ENCODE measurements around the gene MYZAP. TPM values are rescaled to one million over a fixed set of nuclear protein-coding genes. Genes with fewer than 3 reads are reported as not detected.

Gene MYZAP
- polyA plus RNA-seq, 1 experiment = not detected

- H3K4me3 ChIP-seq (ENCODE audit: low read depth, low read length) = no peak overlapping the region
- POLR2A ChIA-PET = no interaction called here
- CTCF ChIA-PET = no interaction called here
- no peak overlapping the region for H3K27ac ChIP-seq (ENCODE audit: low read depth, low read length)
- H3K9me3 ChIP-seq (ENCODE audit: control insufficient read depth, insufficient read depth, low read length) = no peaks in the 10 kb centered on the region
- DNase-seq (ENCODE audit: low read depth, low spot score) = no peak
- H3K27me3 ChIP-seq (ENCODE audit: control insufficient read depth, insufficient read depth, low read length) = no peaks in the 10 kb centered on the region
- no peak for TF ChIP-seq CTCF (IDR thresholded peaks at IDR 0.05; ENCODE audit: low read depth, low read length)
These were observed 92.9 kb downstream of the MYZAP start for GRCh38 chr15:57684491-57685151.

- Histone ChIP-seq H3K4me3 (ENCODE audit: low read depth, low read length) (no peak overlapping the region), H3K9me3 (ENCODE audit: control insufficient read depth, insufficient read depth, low read length) (no peaks in the 10 kb centered on the region), H3K27ac (ENCODE audit: low read depth, low read length) (no peak overlapping the region), H3K27me3 (ENCODE audit: control insufficient read depth, insufficient read depth, low read length) (no peaks in the 10 kb centered on the region)
- no peak for DNase-seq (ENCODE audit: low read depth, low spot score)
- ChIA-PET CTCF (no interaction called here), POLR2A (no interaction called here)
- TF ChIP-seq CTCF (IDR thresholded peaks at IDR 0.05; ENCODE audit: low read depth, low read length) = no peak
These were observed 93.8 kb downstream of the MYZAP start for GRCh38 chr15:57685306-57686095.

DNA sequence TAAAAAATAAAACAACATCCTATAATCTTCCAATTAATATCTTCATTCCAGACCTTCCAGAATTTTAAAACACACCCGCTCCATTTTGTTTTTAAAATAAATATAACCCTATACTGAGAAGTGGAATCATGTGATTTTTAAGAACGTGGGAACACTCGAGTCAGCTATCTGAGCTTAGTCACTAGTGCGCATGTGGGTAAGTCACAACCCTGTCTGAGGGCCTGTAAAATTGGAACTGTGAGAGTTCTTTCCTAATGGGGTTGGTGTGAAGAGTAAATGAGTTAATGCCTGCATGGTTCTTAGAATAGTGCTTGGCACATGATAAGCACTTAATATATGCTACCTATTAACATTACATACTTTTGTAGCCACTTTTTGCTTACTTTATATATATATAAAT is 95.0 kb downstream of the MYZAP start:
- Histone ChIP-seq H3K4me3 (ENCODE audit: low read depth, low read length) (no peak overlapping the region), H3K27ac (ENCODE audit: low read depth, low read length) (no peak overlapping the region), H3K27me3 (ENCODE audit: control insufficient read depth, insufficient read depth, low read length) (no peaks in the 10 kb centered on the region), H3K9me3 (ENCODE audit: control insufficient read depth, insufficient read depth, low read length) (no peaks in the 10 kb centered on the region)
- DNase-seq (ENCODE audit: low read depth, low spot score) = no peak
- ChIA-PET CTCF (no interaction called here), POLR2A (no interaction called here)
- TF ChIP-seq CTCF (IDR thresholded peaks at IDR 0.05; ENCODE audit: low read depth, low read length) = no peak

GRCh38 chr15:57690341-57690966 is 98.8 kb downstream of the MYZAP start:
- H3K27me3 ChIP-seq (ENCODE audit: control insufficient read depth, insufficient read depth, low read length) = no peaks in the 10 kb centered on the region
- ChIA-PET POLR2A (no interaction called here), CTCF (no interaction called here)
- no peak overlapping the region for H3K4me3 ChIP-seq (ENCODE audit: low read depth, low read length)
- H3K9me3 ChIP-seq (ENCODE audit: control insufficient read depth, insufficient read depth, low read length) = no peaks in the 10 kb centered on the region
- no peak for TF ChIP-seq CTCF (IDR thresholded peaks at IDR 0.05; ENCODE audit: low read depth, low read length)
- no peak for DNase-seq (ENCODE audit: low read depth, low spot score)
- no peak overlapping the region for H3K27ac ChIP-seq (ENCODE audit: low read depth, low read length)

DNA sequence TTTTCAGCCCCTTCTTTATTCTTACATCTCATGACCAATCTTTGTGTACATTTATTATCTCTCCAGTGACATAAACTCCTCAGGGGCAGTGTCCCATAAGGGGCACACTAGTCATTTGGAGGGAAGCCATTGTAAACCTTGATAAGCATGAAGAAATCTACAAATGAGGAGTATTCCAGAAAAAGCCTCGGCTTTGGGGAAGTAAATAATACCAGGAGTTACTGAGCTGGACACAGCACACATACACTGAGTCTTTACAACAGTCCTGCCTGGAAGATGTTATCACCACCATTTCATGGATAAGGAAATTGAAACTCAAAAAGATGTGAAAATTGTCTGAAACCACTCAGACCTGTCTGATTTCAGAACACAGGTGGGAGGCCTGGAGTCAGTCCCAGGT is 99.4 kb downstream of the MYZAP start:
- DNase-seq (ENCODE audit: low read depth, low spot score) = no peak
- Histone ChIP-seq H3K9me3 (ENCODE audit: control insufficient read depth, insufficient read depth, low read length) (no peaks in the 10 kb centered on the region), H3K27me3 (ENCODE audit: control insufficient read depth, insufficient read depth, low read length) (no peaks in the 10 kb centered on the region), H3K4me3 (ENCODE audit: low read depth, low read length) (no peak overlapping the region), H3K27ac (ENCODE audit: low read depth, low read length) (no peak overlapping the region)
- ChIA-PET CTCF (no interaction called here), POLR2A (no interaction called here)
- TF ChIP-seq CTCF (IDR thresholded peaks at IDR 0.05; ENCODE audit: low read depth, low read length) = no peak

Data from AG04450 (cell line).